ENCODE data around the gene PRCP.

GRCh38 chr11:82945682-82946081 is 45.5 kb upstream of the PRCP start:
- TF ChIP-seq, protein P1, sequence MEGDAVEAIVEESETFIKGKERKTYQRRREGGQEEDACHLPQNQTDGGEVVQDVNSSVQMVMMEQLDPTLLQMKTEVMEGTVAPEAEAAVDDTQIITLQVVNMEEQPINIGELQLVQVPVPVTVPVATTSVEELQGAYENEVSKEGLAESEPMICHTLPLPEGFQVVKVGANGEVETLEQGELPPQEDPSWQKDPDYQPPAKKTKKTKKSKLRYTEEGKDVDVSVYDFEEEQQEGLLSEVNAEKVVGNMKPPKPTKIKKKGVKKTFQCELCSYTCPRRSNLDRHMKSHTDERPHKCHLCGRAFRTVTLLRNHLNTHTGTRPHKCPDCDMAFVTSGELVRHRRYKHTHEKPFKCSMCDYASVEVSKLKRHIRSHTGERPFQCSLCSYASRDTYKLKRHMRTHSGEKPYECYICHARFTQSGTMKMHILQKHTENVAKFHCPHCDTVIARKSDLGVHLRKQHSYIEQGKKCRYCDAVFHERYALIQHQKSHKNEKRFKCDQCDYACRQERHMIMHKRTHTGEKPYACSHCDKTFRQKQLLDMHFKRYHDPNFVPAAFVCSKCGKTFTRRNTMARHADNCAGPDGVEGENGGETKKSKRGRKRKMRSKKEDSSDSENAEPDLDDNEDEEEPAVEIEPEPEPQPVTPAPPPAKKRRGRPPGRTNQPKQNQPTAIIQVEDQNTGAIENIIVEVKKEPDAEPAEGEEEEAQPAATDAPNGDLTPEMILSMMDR (conservative IDR thresholded peaks at IDR 0.05; ENCODE audit: low read depth, low read length): no peak
- TF ChIP-seq EZH2 (IDR thresholded peaks at IDR 0.05; ENCODE audit: borderline replicate concordance, low read depth, low read length, poor library complexity, severe bottlenecking): no peak
